ENCODE measurements around the gene DPH1. TPM values are rescaled to one million over a fixed set of nuclear protein-coding genes. Genes with fewer than 3 reads are reported as not detected.

The DPH1 gene
- total RNA-seq, 1 donor from 2014 or later, result 35.1 TPM

GRCh38 chr17:2040942-2041560 lies 11.1 kb downstream of the DPH1 start:
- Mint-ChIP-seq H3K27ac (ENCODE audit: unreplicated experiment) (peak overlapping the region; percentile 27), H3K4me1 (peaks cover 19% of the 10 kb centered on the region), H3K36me3 (ENCODE audit: low read depth) (peaks cover 7% of the 10 kb centered on the region), H3K27me3 (ENCODE audit: low read depth) (no peaks in the 10 kb centered on the region), H3K4me3 (peak overlapping the region; percentile 77), H3K9me3 (no peaks in the 10 kb centered on the region)
- DNase-seq (ENCODE audit: low read depth, low spot score), result no peak
- TF ChIP-seq CTCF (conservative IDR thresholded peaks at IDR 0.05), result no peak

- peak; percentile 54 for TF ChIP-seq CTCF (conservative IDR thresholded peaks at IDR 0.05)
These were observed 11.8 kb downstream of the DPH1 start, which contains the start of gene OVCA2 for GRCh38 chr17:2041561-2042389. OVCA2 (plus strand) TSS chr17:2042022; CDS start chr17:2042048, 26 bp downstream.

GRCh38 chr17:2042390-2042847 lies 12.5 kb downstream of the DPH1 start:
- Mint-ChIP-seq H3K4me1 (peaks cover 19% of the 10 kb centered on the region), H3K27me3 (ENCODE audit: low read depth) (no peaks in the 10 kb centered on the region), H3K27ac (ENCODE audit: unreplicated experiment) (peak overlapping the region; percentile 95), H3K4me3 (peak overlapping the region; percentile 96), H3K9me3 (no peaks in the 10 kb centered on the region), H3K36me3 (ENCODE audit: low read depth) (peaks cover 7% of the 10 kb centered on the region)
- no peak for TF ChIP-seq CTCF (conservative IDR thresholded peaks at IDR 0.05)
- DNase-seq (ENCODE audit: low read depth, low spot score), result no peak

More at GRCh38 chr17:2041561-2042389, 11.8 kb downstream of the DPH1 start, which contains the start of gene OVCA2:
- peak; percentile 96 for DNase-seq (ENCODE audit: low read depth, low spot score)
- Mint-ChIP-seq H3K4me3 (peak within 1 kb of the TSS; percentile 96), H3K36me3 (ENCODE audit: low read depth) (peaks cover 7% of the 10 kb centered on the region), H3K9me3 (no peaks in the 10 kb centered on the region), H3K27me3 (ENCODE audit: low read depth) (no peaks in the 10 kb centered on the region), H3K4me1 (peaks cover 19% of the 10 kb centered on the region), H3K27ac (ENCODE audit: unreplicated experiment) (peak within 1 kb of the TSS; percentile 95)

GRCh38 chr17:2042933-2043332 lies 13.0 kb downstream of the DPH1 start:
- no peaks in the 10 kb centered on the region for H3K9me3 Mint-ChIP-seq
- TF ChIP-seq CTCF (conservative IDR thresholded peaks at IDR 0.05), result no peak
- H3K36me3 Mint-ChIP-seq (ENCODE audit: low read depth), result peaks cover 7% of the 10 kb centered on the region
- H3K27ac Mint-ChIP-seq (ENCODE audit: unreplicated experiment), result peak overlapping the region; percentile 50
- DNase-seq (ENCODE audit: low read depth, low spot score), result no peak
- H3K27me3 Mint-ChIP-seq (ENCODE audit: low read depth), result peaks cover 2% of the 10 kb centered on the region
- peak overlapping the region; percentile 96 for H3K4me3 Mint-ChIP-seq
- peaks cover 19% of the 10 kb centered on the region for H3K4me1 Mint-ChIP-seq

- no peak overlapping the region for H3K27ac Mint-ChIP-seq (ENCODE audit: unreplicated experiment)
- peaks cover 23% of the 10 kb centered on the region for H3K4me1 Mint-ChIP-seq
- no peak for TF ChIP-seq CTCF (conservative IDR thresholded peaks at IDR 0.05)
- peaks cover 9% of the 10 kb centered on the region for H3K27me3 Mint-ChIP-seq (ENCODE audit: low read depth)
- peaks cover 7% of the 10 kb centered on the region for H3K36me3 Mint-ChIP-seq (ENCODE audit: low read depth)
- no peaks in the 10 kb centered on the region for H3K9me3 Mint-ChIP-seq
- H3K4me3 Mint-ChIP-seq, result peak overlapping the region; percentile 96
- DNase-seq (ENCODE audit: low read depth, low spot score), result no peak
These were observed 13.8 kb downstream of the DPH1 start for GRCh38 chr17:2043785-2044184.
